Psoas muscle (tissue), 8 donors: ENCODE data around the gene TRMT1L. TPM values are rescaled to one million over a fixed set of nuclear protein-coding genes. Genes with fewer than 3 reads are reported as not detected.

ENCODE experiments used
- ATAC-seq, 4 donors: fragments of 200-7000 bp; cut with Tn5 transposase; one replicate each; pipeline ENCODE4 v1.9.1; 2020; ENCODE audit warnings: moderate library complexity in 3 of 4, mild to moderate bottlenecking in 2 of 4
- DNase-seq, 2 donors: peaks; one replicate each; pipeline ENCODE4 v3.0.0-alpha.2; 2020
- H3K27ac ChIP-seq: fragments of 200-600 bp; one replicate; pipeline ENCODE4 v1.8.0; 2022
- H3K27me3 ChIP-seq, 3 donors: fragments of 200-600 bp in 1 of 3; one replicate each; pipeline versions ENCODE4 v1.6.1 to v1.8.0; 2013 to 2022; ENCODE audit warnings: low read length in 2 of 3, mild to moderate bottlenecking in 2 of 3, moderate library complexity in 1 of 3; ENCODE audit not compliant: insufficient read depth in 3 of 3
- H3K36me3 ChIP-seq, 2 donors: fragments of 200-600 bp in 1 of 2; one replicate each; pipeline versions ENCODE4 v1.6.1 to v1.8.0; 2013 to 2022; ENCODE audit warnings: low read depth in 1 of 2, mild to moderate bottlenecking in 1 of 2, moderate library complexity in 1 of 2; ENCODE audit not compliant: insufficient read depth in 1 of 2
- H3K4me1 ChIP-seq: fragments of 200-600 bp; one replicate; pipeline ENCODE4 v1.8.0; 2022
- H3K4me3 ChIP-seq: fragments of 200-600 bp; one replicate; pipeline ENCODE4 v1.8.0; 2022; ENCODE audit warnings: mild to moderate bottlenecking
- H3K9me3 ChIP-seq: fragments of 200-600 bp; one replicate; pipeline ENCODE4 v1.8.0; 2022
- CTCF ChIP-seq: fragments of 200-600 bp; IDR thresholded peaks from one replicate; pipeline ENCODE4 v1.8.0; 2022; ENCODE audit warnings: antibody characterized with exemption
- WGBS, 3 donors: extraction: QIAGEN DNeasy Blood & Tissue Kit; methylation state at CpG; one replicate each; pipeline versions ENCODE4 v1.1.6 to v1.1.7; 2013; 5-methylcytosine and 5-hydroxymethylcytosine counted together
- intact Hi-C, 2 donors: fragments of 100-400 bp; cut with DNase I; formaldehyde crosslinking; loops; one replicate each; pipeline versions ENCODE4 v1.11.0 to v1.14.2; 2022
- polyA plus RNA-seq, 3 donors: library from polyadenylated mRNA; stranded (reverse); fragments of 200-250 nt; gene quantifications; one replicate each; pipeline ENCODE4 v1.2.3, GENCODE V29; 2013
- total RNA-seq, 4 donors: library from RNA; stranded (reverse); fragmentation: NEBNext Ultra II Directional in 2 of 4; extraction: Animal tissue kit (Norgen Biotek cat#: 25700) in 2 of 4; gene quantifications; one replicate each; pipeline versions ENCODE4 v1.2.1 to v1.2.4, GENCODE V29; 2021 to 2023
- donor health status: healthy with polysubstance abuse.
- donor health status: DM: no; HTN: no; CAD: no; lungs with moderate emphysema.
- donor health status: Bipolar disorder and iron deficiency.
- donor health status: healthy.
- donor health status: DM: yes; HTN: yes; CAD: no.
- donor health status: DM: no; HTN: no; CAD: no.
- donor health status: DM: no; HTN: no; CAD: no.
- donor health status: DM: yes; HTN: yes; CAD: no.

TRMT1L gene
- total and polyA plus RNA-seq, 7 donors, result 13.2 to 41.3 (median 30.4) TPM

- no peak for TF ChIP-seq CTCF
- no peaks in the 10 kb centered on the region for H3K27me3 ChIP-seq
Measured at GRCh38 chr1:185070051-185070450, 86.7 kb downstream of the TRMT1L start.

GRCh38 chr1:185069202-185069772 lies 87.5 kb downstream of the TRMT1L start:
- Histone ChIP-seq H3K36me3 (no peaks in the 10 kb centered on the region), H3K4me1 (peaks cover 6% of the 10 kb centered on the region), H3K9me3 (no peaks in the 10 kb centered on the region), H3K27ac (no peak overlapping the region), H3K27me3 (no peaks in the 10 kb centered on the region), H3K4me3 (no peak overlapping the region)
- intact Hi-C loops, result no loop called here
- WGBS, 3 donors, result 94% methylated on average over 4 of the region's 4 CpGs
- ATAC-seq, result no peak
- no peak for TF ChIP-seq CTCF
- no peak for DNase-seq

More at GRCh38 chr1:185070051-185070450, 86.7 kb downstream of the TRMT1L start:
- Histone ChIP-seq H3K9me3 (no peaks in the 10 kb centered on the region), H3K36me3 (no peaks in the 10 kb centered on the region), H3K27ac (no peak overlapping the region), H3K4me3 (no peak overlapping the region), H3K4me1 (peaks cover 6% of the 10 kb centered on the region)
- DNase-seq (no peak), ATAC-seq (no peak)
- intact Hi-C loops, result no loop called here

GRCh38 chr1:185068341-185068740 lies 88.4 kb downstream of the TRMT1L start:
- Histone ChIP-seq H3K9me3 (no peaks in the 10 kb centered on the region), H3K27me3 (no peaks in the 10 kb centered on the region), H3K4me3 (no peak overlapping the region), H3K27ac (no peak overlapping the region), H3K36me3 (no peaks in the 10 kb centered on the region), H3K4me1 (peaks cover 6% of the 10 kb centered on the region)
- DNase-seq, result no peak
- no peak for TF ChIP-seq CTCF
- no peak for ATAC-seq
- intact Hi-C loops, result no loop called here

Other genes with a start within 250 kb of the TRMT1L start
- gene NIBAN1, start 182.4 kb downstream of the TRMT1L start, total RNA-seq, result 100 to 1,000 TPM in 2 of 4 donors, 10 to 100 TPM in 2; 50.6 to 112 (median 98.0) TPM
- 10 to 100 TPM in 2 of 3 donors, 1 to 10 TPM in 1; 9.0 to 25.0 (median 10.7) TPM for gene NIBAN1, start 182.4 kb downstream of the TRMT1L start, polyA plus RNA-seq
- 10 to 100 TPM in 3 of 4 donors, 1 to 10 TPM in 1; 8.1 to 15.3 (median 11.1) TPM for gene RNF2, start 111.4 kb downstream of the TRMT1L start, total RNA-seq
- gene RNF2, start 111.4 kb downstream of the TRMT1L start, polyA plus RNA-seq, result 1 to 10 TPM; 5.0 to 8.2 (median 5.6) TPM
- 1 to 10 TPM; 3.6 to 6.1 (median 4.8) TPM for gene SWT1, start 214 bp upstream of the TRMT1L start, total RNA-seq
- gene SWT1, start 214 bp upstream of the TRMT1L start, polyA plus RNA-seq, result 1 to 10 TPM; 1.7 to 2.5 (median 2.3) TPM
- 10 to 100 TPM; 27.6 to 49.9 (median 41.9) TPM for gene IVNS1ABP, start 160.3 kb upstream of the TRMT1L start, total RNA-seq
- gene IVNS1ABP, start 160.3 kb upstream of the TRMT1L start, polyA plus RNA-seq, result 10 to 100 TPM; 29.7 to 80.6 (median 36.1) TPM